IMR-90 (cell line): ENCODE measurements around the gene IL17B.

Experiments
- BHLHE40 ChIP-seq: fragments of 150-350 bp; IDR thresholded peaks from 2 replicates; pipeline ENCODE4 v1.6.1; 2016; ENCODE audit warnings: mild to moderate bottlenecking, low read depth, low read length
- CEBPB ChIP-seq: IDR thresholded peaks from 2 replicates; pipeline ENCODE4 v1.6.1; 2012; ENCODE audit warnings: low read depth, low read length, improper control_type of control experiment
- FOS ChIP-seq: fragments of 150-350 bp; IDR thresholded peaks from 2 replicates; pipeline ENCODE4 v1.6.1; 2016; ENCODE audit warnings: low read depth, low read length
- MAZ ChIP-seq: IDR thresholded peaks from 2 replicates; pipeline ENCODE4 v1.6.1; 2012; ENCODE audit warnings: low read depth, mild to moderate bottlenecking, low read length, improper control_type of control experiment, moderate library complexity, borderline replicate concordance
- MXI1 ChIP-seq: IDR thresholded peaks from 2 replicates; pipeline ENCODE4 v1.6.1; 2012; ENCODE audit warnings: low read depth, mild to moderate bottlenecking, low read length, moderate library complexity, borderline replicate concordance
- NFE2L2 ChIP-seq: fragments of 150-350 bp; IDR thresholded peaks from 2 replicates; pipeline ENCODE4 v1.6.1; 2016; ENCODE audit warnings: low read depth, mild to moderate bottlenecking, low read length
- POLR2A ChIP-seq: IDR thresholded peaks from 2 replicates; pipeline ENCODE4 v1.6.1; 2012; ENCODE audit warnings: mild to moderate bottlenecking, low read depth, low read length
- RAD21 ChIP-seq: IDR thresholded peaks from 2 replicates; pipeline ENCODE4 v1.6.1; 2012; ENCODE audit warnings: low read length, improper control_type of control experiment
- RCOR1 ChIP-seq: IDR thresholded peaks from 2 replicates; pipeline ENCODE4 v1.6.1; 2012; ENCODE audit warnings: mild to moderate bottlenecking, low read length, improper control_type of control experiment; ENCODE audit not compliant: insufficient replicate concordance
- RFX5 ChIP-seq: IDR thresholded peaks from 2 replicates; pipeline ENCODE4 v1.8.0; 2012; ENCODE audit warnings: low read depth, mild to moderate bottlenecking, low read length, moderate library complexity
- SMC3 ChIP-seq: fragments of 150-350 bp; IDR thresholded peaks from 2 replicates; pipeline ENCODE4 v1.6.1; 2016; ENCODE audit warnings: low read depth, mild to moderate bottlenecking, antibody characterized with exemption, low read length, moderate library complexity
- TF ChIP-seq, protein P1 (sequence below): conservative IDR thresholded peaks from 2 replicates; pipeline ENCODE4 v1.5.1; 2012; ENCODE audit warnings: mild to moderate bottlenecking, low read depth, low read length, improper control_type of control experiment
- TF ChIP-seq, protein P2 (sequence below): fragments of 150-350 bp; IDR thresholded peaks from 2 replicates; pipeline ENCODE4 v1.6.1; 2016; ENCODE audit warnings: low read depth, mild to moderate bottlenecking, low read length, moderate library complexity, borderline replicate concordance
- TF ChIP-seq, protein P3 (sequence below): fragments of 150-350 bp; IDR thresholded peaks from 2 replicates; pipeline ENCODE4 v1.6.1; 2017; ENCODE audit warnings: mild to moderate bottlenecking, antibody characterized with exemption, low read length, low read depth

GRCh38 chr5:149406203-149406978 lies 27.3 kb upstream of the IL17B start:
- TF ChIP-seq, protein P1, sequence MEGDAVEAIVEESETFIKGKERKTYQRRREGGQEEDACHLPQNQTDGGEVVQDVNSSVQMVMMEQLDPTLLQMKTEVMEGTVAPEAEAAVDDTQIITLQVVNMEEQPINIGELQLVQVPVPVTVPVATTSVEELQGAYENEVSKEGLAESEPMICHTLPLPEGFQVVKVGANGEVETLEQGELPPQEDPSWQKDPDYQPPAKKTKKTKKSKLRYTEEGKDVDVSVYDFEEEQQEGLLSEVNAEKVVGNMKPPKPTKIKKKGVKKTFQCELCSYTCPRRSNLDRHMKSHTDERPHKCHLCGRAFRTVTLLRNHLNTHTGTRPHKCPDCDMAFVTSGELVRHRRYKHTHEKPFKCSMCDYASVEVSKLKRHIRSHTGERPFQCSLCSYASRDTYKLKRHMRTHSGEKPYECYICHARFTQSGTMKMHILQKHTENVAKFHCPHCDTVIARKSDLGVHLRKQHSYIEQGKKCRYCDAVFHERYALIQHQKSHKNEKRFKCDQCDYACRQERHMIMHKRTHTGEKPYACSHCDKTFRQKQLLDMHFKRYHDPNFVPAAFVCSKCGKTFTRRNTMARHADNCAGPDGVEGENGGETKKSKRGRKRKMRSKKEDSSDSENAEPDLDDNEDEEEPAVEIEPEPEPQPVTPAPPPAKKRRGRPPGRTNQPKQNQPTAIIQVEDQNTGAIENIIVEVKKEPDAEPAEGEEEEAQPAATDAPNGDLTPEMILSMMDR: peak; percentile 23
- TF ChIP-seq POLR2A (peak; percentile 97), RAD21 (0 out of 2 replicates have a peak, but pooled peaks have one; percentile 5), SMC3 (no peak), MXI1 (no peak; the same call in 1 of the 2 replicates), MAZ (peak; percentile 40; the same call in 1 of the 2 replicates), RCOR1 (no peak), BHLHE40 (peak; percentile 6; the same call in 1 of the 2 replicates), RFX5 (no peak), FOS (peak; percentile 43; the same call in 1 of the 2 replicates), CEBPB (no peak), NFE2L2 (no peak)
- TF ChIP-seq, protein P2, sequence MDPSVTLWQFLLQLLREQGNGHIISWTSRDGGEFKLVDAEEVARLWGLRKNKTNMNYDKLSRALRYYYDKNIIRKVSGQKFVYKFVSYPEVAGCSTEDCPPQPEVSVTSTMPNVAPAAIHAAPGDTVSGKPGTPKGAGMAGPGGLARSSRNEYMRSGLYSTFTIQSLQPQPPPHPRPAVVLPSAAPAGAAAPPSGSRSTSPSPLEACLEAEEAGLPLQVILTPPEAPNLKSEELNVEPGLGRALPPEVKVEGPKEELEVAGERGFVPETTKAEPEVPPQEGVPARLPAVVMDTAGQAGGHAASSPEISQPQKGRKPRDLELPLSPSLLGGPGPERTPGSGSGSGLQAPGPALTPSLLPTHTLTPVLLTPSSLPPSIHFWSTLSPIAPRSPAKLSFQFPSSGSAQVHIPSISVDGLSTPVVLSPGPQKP: no peak
- TF ChIP-seq, protein P3, sequence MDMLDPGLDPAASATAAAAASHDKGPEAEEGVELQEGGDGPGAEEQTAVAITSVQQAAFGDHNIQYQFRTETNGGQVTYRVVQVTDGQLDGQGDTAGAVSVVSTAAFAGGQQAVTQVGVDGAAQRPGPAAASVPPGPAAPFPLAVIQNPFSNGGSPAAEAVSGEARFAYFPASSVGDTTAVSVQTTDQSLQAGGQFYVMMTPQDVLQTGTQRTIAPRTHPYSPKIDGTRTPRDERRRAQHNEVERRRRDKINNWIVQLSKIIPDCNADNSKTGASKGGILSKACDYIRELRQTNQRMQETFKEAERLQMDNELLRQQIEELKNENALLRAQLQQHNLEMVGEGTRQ: peak; percentile 98
